ENCODE measurements around the gene SIGLEC12. TPM values are rescaled to one million over a fixed set of nuclear protein-coding genes. Genes with fewer than 3 reads are reported as not detected.

The SIGLEC12 gene
- total and polyA plus RNA-seq, 2 donors: 0.99 to 1.1 TPM

DNA sequence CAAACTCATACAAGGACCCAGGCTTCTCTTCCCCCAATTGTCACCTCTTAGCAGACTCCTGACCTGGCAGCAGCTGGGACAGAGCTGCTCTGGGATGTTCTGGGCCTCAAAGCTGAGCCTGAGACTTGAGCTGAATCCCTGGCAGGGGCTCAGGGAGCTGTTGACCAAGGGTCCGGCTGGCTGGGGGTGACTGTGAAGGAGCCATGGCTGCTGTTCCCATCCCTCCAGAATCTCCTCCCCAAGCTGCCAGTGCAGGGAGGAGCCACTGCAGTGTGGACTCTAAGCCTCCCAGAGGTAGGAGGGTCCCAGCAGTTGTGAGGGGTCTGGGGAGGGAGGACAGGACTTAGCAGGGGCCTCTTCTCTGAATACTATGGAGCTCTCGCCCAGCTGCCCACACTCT, 27.7 kb upstream of the SIGLEC12 start:
- no peaks in the 10 kb centered on the region for H3K9me3 ChIP-seq (ENCODE audit: control insufficient read depth in 2 of 2, insufficient read depth in 1 of 2, low read length in 1 of 2)
- no peaks in the 10 kb centered on the region for H3K4me1 ChIP-seq (ENCODE audit: control insufficient read depth in 2 of 2, insufficient read depth in 2 of 2, low read length in 2 of 2)
- no peak overlapping the region for H3K27ac ChIP-seq (ENCODE audit: low read depth in 1 of 2, low read length in 1 of 2)
- H3K27me3 ChIP-seq (ENCODE audit: control insufficient read depth in 2 of 2, insufficient read depth in 1 of 2, low read length in 1 of 2): peaks cover 0 to 4% of the 10 kb centered on the region in 2 donors
- WGBS: 95% methylated on average over 2 of the region's 2 CpGs
- DNase-seq (ENCODE audit: low read depth in 6 of 9, low spot score in 9 of 9): no peak
- H3K4me3 ChIP-seq (ENCODE audit: low read length in 2 of 2): no peak overlapping the region
- H3K36me3 ChIP-seq (ENCODE audit: control insufficient read depth in 2 of 2, insufficient read depth in 2 of 2, low read length in 1 of 2): no peaks in the 10 kb centered on the region

DNA sequence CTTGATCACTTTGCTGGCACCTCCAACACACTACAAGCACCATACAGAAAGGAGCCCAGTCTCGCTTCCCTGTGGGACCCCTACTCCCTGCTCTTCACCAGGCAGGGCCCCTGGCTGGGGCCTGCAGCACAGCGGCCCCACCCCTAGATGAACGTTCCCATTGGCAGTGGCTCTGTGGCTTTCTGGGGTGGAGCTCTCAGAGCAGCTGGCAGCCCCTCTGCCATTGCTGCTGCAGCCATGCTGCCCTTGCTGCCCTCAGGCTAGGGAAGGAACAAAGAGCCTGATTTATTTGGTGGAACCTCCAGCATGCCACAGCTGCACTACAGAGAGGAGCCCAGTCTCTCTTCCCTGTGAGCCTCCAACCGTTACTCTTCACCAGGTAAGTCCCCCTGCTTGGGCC, 24.1 kb upstream of the SIGLEC12 start:
- DNase-seq (ENCODE audit: low read depth in 6 of 9, low spot score in 9 of 9): no peak
- Histone ChIP-seq H3K4me1 (ENCODE audit: control insufficient read depth in 2 of 2, insufficient read depth in 2 of 2, low read length in 2 of 2) (no peaks in the 10 kb centered on the region), H3K27me3 (ENCODE audit: control insufficient read depth in 2 of 2, insufficient read depth in 1 of 2, low read length in 1 of 2) (no peaks in the 10 kb centered on the region), H3K36me3 (ENCODE audit: control insufficient read depth in 2 of 2, insufficient read depth in 2 of 2, low read length in 1 of 2) (no peaks in the 10 kb centered on the region), H3K27ac (ENCODE audit: low read depth in 1 of 2, low read length in 1 of 2) (no peak overlapping the region), H3K9me3 (ENCODE audit: control insufficient read depth in 2 of 2, insufficient read depth in 1 of 2, low read length in 1 of 2) (no peaks in the 10 kb centered on the region), H3K4me3 (ENCODE audit: low read length in 2 of 2) (no peak overlapping the region)
- WGBS: 49% methylated on average over 4 of the region's 4 CpGs

DNA sequence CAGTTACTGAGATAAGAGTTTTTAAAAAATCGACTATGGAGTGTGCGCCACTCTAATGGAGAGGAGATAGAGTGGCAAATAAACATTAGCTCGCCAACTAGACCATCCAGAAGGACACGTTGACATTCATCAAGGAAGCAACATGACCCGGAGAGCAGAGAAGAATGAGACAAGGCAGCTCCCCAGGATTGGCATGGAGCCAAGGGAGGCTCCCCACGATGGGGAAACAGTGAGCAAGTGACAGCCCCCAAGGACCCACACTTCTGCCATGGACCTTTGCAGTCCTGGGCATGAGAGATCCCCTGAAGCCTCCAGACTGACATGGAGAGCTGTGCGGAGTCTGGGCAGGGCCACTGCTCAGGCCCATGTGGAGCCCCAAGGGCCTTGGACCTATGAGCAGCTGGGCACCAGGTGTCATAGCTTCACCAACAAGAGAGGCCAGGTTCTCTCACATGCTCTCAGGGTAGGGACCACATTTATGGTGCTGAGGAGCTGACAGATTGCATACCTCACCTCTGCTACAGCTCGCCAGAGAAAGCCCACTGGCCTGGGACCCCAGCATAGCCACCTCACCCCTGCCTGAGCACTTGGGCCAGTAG, 23.2 kb upstream of the SIGLEC12 start:
- WGBS: 90% methylated on average over 8 of the region's 8 CpGs
- H3K9me3 ChIP-seq (ENCODE audit: control insufficient read depth in 2 of 2, insufficient read depth in 1 of 2, low read length in 1 of 2): no peaks in the 10 kb centered on the region
- DNase-seq (ENCODE audit: low read depth in 6 of 9, low spot score in 9 of 9): no peak
- H3K4me1 ChIP-seq (ENCODE audit: control insufficient read depth in 2 of 2, insufficient read depth in 2 of 2, low read length in 2 of 2): no peaks in the 10 kb centered on the region
- H3K4me3 ChIP-seq (ENCODE audit: low read length in 2 of 2): no peak overlapping the region
- H3K27ac ChIP-seq (ENCODE audit: low read depth in 1 of 2, low read length in 1 of 2): no peak overlapping the region
- no peaks in the 10 kb centered on the region for H3K36me3 ChIP-seq (ENCODE audit: control insufficient read depth in 2 of 2, insufficient read depth in 2 of 2, low read length in 1 of 2)
- no peaks in the 10 kb centered on the region for H3K27me3 ChIP-seq (ENCODE audit: control insufficient read depth in 2 of 2, insufficient read depth in 1 of 2, low read length in 1 of 2)

DNA sequence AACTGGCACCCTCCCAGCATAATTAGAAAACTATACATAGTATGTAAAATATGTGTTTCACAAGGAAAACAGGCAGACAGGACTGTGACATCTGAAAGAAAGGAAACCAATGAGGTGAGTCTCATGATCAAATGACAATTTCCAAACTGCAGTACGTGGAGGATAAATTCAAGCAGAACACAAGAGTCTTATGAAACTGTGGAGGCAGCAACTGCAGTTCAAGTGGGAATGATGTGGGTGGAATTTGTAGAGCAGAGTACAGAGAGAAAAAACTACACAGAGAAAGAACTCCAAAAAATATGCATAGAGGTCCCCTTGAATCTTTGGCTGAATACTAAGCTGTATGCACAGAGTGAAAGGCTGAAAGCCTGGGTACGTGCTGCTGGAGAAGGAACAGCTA, 20.2 kb upstream of the SIGLEC12 start:
- no peak for DNase-seq (ENCODE audit: low read depth in 6 of 9, low spot score in 9 of 9)
- no peak overlapping the region for H3K27ac ChIP-seq (ENCODE audit: low read depth in 1 of 2, low read length in 1 of 2)
- no peaks in the 10 kb centered on the region for H3K36me3 ChIP-seq (ENCODE audit: control insufficient read depth in 2 of 2, insufficient read depth in 2 of 2, low read length in 1 of 2)
- no peaks in the 10 kb centered on the region for H3K27me3 ChIP-seq (ENCODE audit: control insufficient read depth in 2 of 2, insufficient read depth in 1 of 2, low read length in 1 of 2)
- H3K9me3 ChIP-seq (ENCODE audit: control insufficient read depth in 2 of 2, insufficient read depth in 1 of 2, low read length in 1 of 2): no peaks in the 10 kb centered on the region
- 89% methylated on average over 2 of the region's 2 CpGs for WGBS
- H3K4me3 ChIP-seq (ENCODE audit: low read length in 2 of 2): no peak overlapping the region
- no peaks in the 10 kb centered on the region for H3K4me1 ChIP-seq (ENCODE audit: control insufficient read depth in 2 of 2, insufficient read depth in 2 of 2, low read length in 2 of 2)

DNA sequence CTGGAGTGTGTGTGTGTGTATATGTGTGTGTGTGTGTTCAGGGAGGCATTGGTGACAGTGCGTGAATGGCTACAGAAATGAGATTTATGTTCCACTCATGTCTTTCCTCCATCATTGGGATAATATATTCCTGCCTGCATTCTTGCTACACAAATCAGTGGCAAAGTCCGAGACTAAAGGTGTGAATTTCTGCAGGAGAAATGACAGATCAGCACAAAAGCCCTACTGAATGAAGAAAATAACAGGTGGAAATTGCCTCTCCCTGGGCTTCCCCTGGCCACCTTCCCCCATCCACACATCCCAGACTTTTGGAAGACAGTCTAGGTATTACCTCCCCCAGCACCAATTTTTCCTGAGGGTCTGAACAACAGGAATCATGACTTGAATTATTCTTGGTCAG, 19.8 kb upstream of the SIGLEC12 start:
- Histone ChIP-seq H3K36me3 (ENCODE audit: control insufficient read depth in 2 of 2, insufficient read depth in 2 of 2, low read length in 1 of 2) (no peaks in the 10 kb centered on the region), H3K27me3 (ENCODE audit: control insufficient read depth in 2 of 2, insufficient read depth in 1 of 2, low read length in 1 of 2) (no peaks in the 10 kb centered on the region), H3K4me1 (ENCODE audit: control insufficient read depth in 2 of 2, insufficient read depth in 2 of 2, low read length in 2 of 2) (no peaks in the 10 kb centered on the region), H3K4me3 (ENCODE audit: low read length in 2 of 2) (no peak overlapping the region), H3K9me3 (ENCODE audit: control insufficient read depth in 2 of 2, insufficient read depth in 1 of 2, low read length in 1 of 2) (no peaks in the 10 kb centered on the region), H3K27ac (ENCODE audit: low read depth in 1 of 2, low read length in 1 of 2) (no peak overlapping the region)
- no peak for DNase-seq (ENCODE audit: low read depth in 6 of 9, low spot score in 9 of 9)
- WGBS: 98% methylated on average over 2 of the region's 2 CpGs

DNA sequence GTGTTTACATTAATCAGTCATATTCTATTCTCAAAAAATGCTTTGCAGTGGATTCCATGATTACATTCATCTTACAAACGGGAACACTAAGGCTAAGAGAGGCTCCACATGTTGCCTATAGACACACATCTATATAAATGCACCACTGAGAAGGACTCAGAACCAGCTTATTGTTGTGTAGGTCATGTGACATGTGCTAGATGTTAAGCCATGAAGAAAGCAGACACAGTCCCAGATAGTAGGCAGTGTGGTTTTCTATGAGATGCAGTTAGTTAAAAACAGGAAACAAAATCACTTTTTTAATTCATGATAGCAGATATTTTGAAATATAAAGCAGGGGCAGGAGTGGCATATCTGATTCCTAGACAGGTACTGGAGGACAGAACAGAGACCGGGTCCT, 19.1 kb upstream of the SIGLEC12 start:
- 46% methylated on average over 2 of the region's 2 CpGs for WGBS
- no peak for DNase-seq (ENCODE audit: low read depth in 6 of 9, low spot score in 9 of 9)
- Histone ChIP-seq H3K36me3 (ENCODE audit: control insufficient read depth in 2 of 2, insufficient read depth in 2 of 2, low read length in 1 of 2) (no peaks in the 10 kb centered on the region), H3K4me1 (ENCODE audit: control insufficient read depth in 2 of 2, insufficient read depth in 2 of 2, low read length in 2 of 2) (no peaks in the 10 kb centered on the region), H3K4me3 (ENCODE audit: low read length in 2 of 2) (no peak overlapping the region), H3K9me3 (ENCODE audit: control insufficient read depth in 2 of 2, insufficient read depth in 1 of 2, low read length in 1 of 2) (no peaks in the 10 kb centered on the region), H3K27me3 (ENCODE audit: control insufficient read depth in 2 of 2, insufficient read depth in 1 of 2, low read length in 1 of 2) (no peaks in the 10 kb centered on the region), H3K27ac (ENCODE audit: low read depth in 1 of 2, low read length in 1 of 2) (no peak overlapping the region)

DNA sequence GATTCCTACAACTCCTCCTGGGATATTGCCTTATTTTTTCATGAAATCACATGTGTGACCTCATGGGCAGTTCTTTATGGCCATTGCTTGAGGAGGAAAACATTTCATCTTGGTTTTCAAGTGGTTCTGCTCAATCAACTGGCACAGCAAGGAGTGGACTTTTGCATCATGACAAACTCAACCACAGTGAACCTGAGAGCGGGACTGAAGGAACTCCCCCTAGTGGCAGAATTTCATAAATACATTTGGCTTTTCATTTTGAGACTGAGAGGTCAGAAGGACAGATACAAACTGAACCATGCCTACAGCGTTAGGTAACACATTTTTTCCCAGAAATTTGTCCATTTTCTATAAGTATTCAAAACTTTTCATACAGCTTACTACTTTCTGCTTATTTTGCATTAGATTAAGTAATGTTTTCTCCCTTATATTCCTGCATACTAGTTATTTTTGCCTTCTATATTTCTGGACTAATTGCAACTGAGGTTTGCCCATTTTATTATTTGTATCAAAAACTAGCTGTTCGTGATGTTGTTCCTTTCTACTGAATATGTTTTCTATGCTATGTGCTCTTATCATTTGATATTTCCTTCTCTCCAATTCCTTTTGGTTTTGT, 13.4 kb upstream of the SIGLEC12 start:
- H3K27ac ChIP-seq (ENCODE audit: low read depth in 1 of 2, low read length in 1 of 2): no peak overlapping the region
- no peaks in the 10 kb centered on the region for H3K4me1 ChIP-seq (ENCODE audit: control insufficient read depth in 2 of 2, insufficient read depth in 2 of 2, low read length in 2 of 2)
- H3K27me3 ChIP-seq (ENCODE audit: control insufficient read depth in 2 of 2, insufficient read depth in 1 of 2, low read length in 1 of 2): peaks cover 0 to 2% of the 10 kb centered on the region in 2 donors
- peak in 8 of 9 donors; percentile 15 to 59 (median 30) for DNase-seq (ENCODE audit: low read depth in 6 of 9, low spot score in 9 of 9)
- 31% methylated on average over 3 of the region's 3 CpGs for WGBS
- no peak overlapping the region for H3K4me3 ChIP-seq (ENCODE audit: low read length in 2 of 2)
- no peaks in the 10 kb centered on the region for H3K9me3 ChIP-seq (ENCODE audit: control insufficient read depth in 2 of 2, insufficient read depth in 1 of 2, low read length in 1 of 2)
- H3K36me3 ChIP-seq (ENCODE audit: control insufficient read depth in 2 of 2, insufficient read depth in 2 of 2, low read length in 1 of 2): no peaks in the 10 kb centered on the region

DNA sequence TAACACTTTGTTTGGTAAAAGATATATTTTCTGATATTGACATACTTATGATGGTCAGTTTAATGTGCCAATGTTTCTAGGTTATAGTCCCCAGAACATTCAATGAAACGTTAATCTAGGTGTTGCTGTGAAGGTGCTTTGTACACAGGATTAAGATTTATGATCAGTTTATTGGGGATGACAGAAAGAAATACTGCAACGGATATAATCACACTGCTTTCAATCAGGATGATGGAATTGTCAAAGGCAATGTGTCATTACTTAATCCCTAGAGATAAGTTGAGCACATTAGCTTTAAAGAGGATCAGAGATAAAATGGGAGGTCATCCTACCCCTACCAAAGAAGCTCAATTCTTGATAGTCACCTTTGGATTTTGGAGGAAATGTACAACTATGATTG, 12.4 kb upstream of the SIGLEC12 start:
- DNase-seq (ENCODE audit: low read depth in 6 of 9, low spot score in 9 of 9): no peak
- no peaks in the 10 kb centered on the region for H3K9me3 ChIP-seq (ENCODE audit: control insufficient read depth in 2 of 2, insufficient read depth in 1 of 2, low read length in 1 of 2)
- no peaks in the 10 kb centered on the region for H3K4me1 ChIP-seq (ENCODE audit: control insufficient read depth in 2 of 2, insufficient read depth in 2 of 2, low read length in 2 of 2)
- 56% methylated on average over 2 of the region's 2 CpGs for WGBS
- H3K27me3 ChIP-seq (ENCODE audit: control insufficient read depth in 2 of 2, insufficient read depth in 1 of 2, low read length in 1 of 2): peaks cover 0 to 2% of the 10 kb centered on the region in 2 donors
- H3K4me3 ChIP-seq (ENCODE audit: low read length in 2 of 2): no peak overlapping the region
- H3K27ac ChIP-seq (ENCODE audit: low read depth in 1 of 2, low read length in 1 of 2): no peak overlapping the region
- H3K36me3 ChIP-seq (ENCODE audit: control insufficient read depth in 2 of 2, insufficient read depth in 2 of 2, low read length in 1 of 2): no peaks in the 10 kb centered on the region

DNA sequence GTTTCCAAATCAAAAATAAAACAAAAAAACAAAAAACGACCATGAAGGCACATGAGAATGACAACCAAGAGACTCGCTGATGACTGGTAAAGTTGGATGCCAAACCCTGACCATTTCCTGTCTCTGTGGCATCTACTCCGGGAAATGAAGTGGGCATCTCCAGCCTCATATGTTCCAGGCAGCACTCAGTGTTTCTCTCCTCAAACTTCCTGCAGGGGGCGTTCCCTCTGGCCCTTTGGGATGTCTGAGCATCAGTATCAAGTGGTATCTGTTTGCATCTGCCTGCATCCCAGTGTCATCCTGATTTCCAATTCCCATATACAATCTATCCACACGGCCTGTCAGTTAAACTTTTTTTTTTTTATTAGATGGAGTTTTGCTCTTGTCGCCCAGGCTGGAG, 9.8 kb upstream of the SIGLEC12 start:
- WGBS: 23% methylated on average over 6 of the region's 6 CpGs
- Histone ChIP-seq H3K27ac (ENCODE audit: low read depth in 1 of 2, low read length in 1 of 2) (no peak overlapping the region), H3K4me3 (ENCODE audit: low read length in 2 of 2) (no peak overlapping the region), H3K36me3 (ENCODE audit: control insufficient read depth in 2 of 2, insufficient read depth in 2 of 2, low read length in 1 of 2) (no peaks in the 10 kb centered on the region), H3K4me1 (ENCODE audit: control insufficient read depth in 2 of 2, insufficient read depth in 2 of 2, low read length in 2 of 2) (no peaks in the 10 kb centered on the region), H3K27me3 (ENCODE audit: control insufficient read depth in 2 of 2, insufficient read depth in 1 of 2, low read length in 1 of 2) (peaks cover 0 to 2% of the 10 kb centered on the region in 2 donors), H3K9me3 (ENCODE audit: control insufficient read depth in 2 of 2, insufficient read depth in 1 of 2, low read length in 1 of 2) (no peaks in the 10 kb centered on the region)
- no peak for DNase-seq (ENCODE audit: low read depth in 6 of 9, low spot score in 9 of 9)
